Esophagus squamous epithelium (tissue), 5 donors: ENCODE data around the gene CDC42BPG. TPM values are rescaled to one million over a fixed set of nuclear protein-coding genes. Genes with fewer than 3 reads are reported as not detected.
A peak's percentile ranks its signal among the peaks of the same experiment; 100 is the strongest.

Source experiments
- DNase-seq: peaks from one replicate; lab custom pipeline; 2025; lab: John Stamatoyannopoulos, UW
- H3K27ac ChIP-seq, 4 donors: fragments of 200-600 bp; sonication (generic); one replicate each; pipeline ENCODE4 v1.5.1; 2016 to 2019; ENCODE audit warnings: mild to moderate bottlenecking in 1 of 4
- H3K27me3 ChIP-seq, 4 donors: fragments of 200-600 bp; sonication (generic); 1 replicate in 3 of 4; 2 replicates in 1 of 4; pipeline versions ENCODE4 v1.5.1 to v1.6.0; 2017 to 2021; ENCODE audit warnings: antibody characterized with exemption in 1 of 4
- H3K36me3 ChIP-seq, 3 donors: fragments of 200-600 bp; sonication (generic); one replicate each; pipeline ENCODE4 v1.5.1; 2016 to 2019
- H3K4me1 ChIP-seq, 3 donors: fragments of 200-600 bp; sonication (generic); one replicate each; pipeline ENCODE4 v1.5.1; 2017 to 2019
- H3K4me3 ChIP-seq, 4 donors: fragments of 200-600 bp; sonication (generic); 1 replicate in 3 of 4; 2 replicates in 1 of 4; pipeline ENCODE4 v1.5.1; 2016 to 2019; ENCODE audit warnings: mild to moderate bottlenecking in 2 of 4, moderate library complexity in 1 of 4
- H3K9me3 ChIP-seq, 3 donors: fragments of 200-600 bp; sonication (generic); one replicate each; pipeline ENCODE4 v1.5.1; 2016 to 2019
- CTCF ChIP-seq, 6 experiments: fragments of 450-650 bp in 4 of 6; fragments of 200-600 bp in 2 of 6; sonication (generic) in 2 of 6; IDR thresholded peaks; one replicate each; pipeline ENCODE4 v1.5.1; 2016 to 2019; ENCODE audit warnings: antibody characterized with exemption in 6 of 6, mild to moderate bottlenecking in 4 of 6, moderate library complexity in 4 of 6
- POLR2A ChIP-seq, 4 donors: fragments of 450-650 bp; IDR thresholded peaks; one replicate each; pipeline ENCODE4 v1.6.1; 2017; ENCODE audit warnings: antibody characterized with exemption in 4 of 4, mild to moderate bottlenecking in 4 of 4, moderate library complexity in 3 of 4
- WGBS, 2 donors: methylation state at CpG; one replicate each; pipeline ENCODE4 v1.1.5; 2018; 5-methylcytosine and 5-hydroxymethylcytosine counted together
- intact Hi-C: fragments of 100-400 bp; cut with DNase I; formaldehyde crosslinking; loops from one replicate; pipeline ENCODE4 v1.15.0; 2022
- total RNA-seq, 4 donors: library from RNA; depleted of rRNA; stranded (reverse); fragments of >200 nt; gene quantifications; one replicate each; pipeline ENCODE4 v1.1.0, GENCODE V29; 2016
- donor health status: DM: yes; HTN: yes; CAD: no.

Gene CDC42BPG
- total RNA-seq, 4 donors from 2014 or later, result 16.4 to 48.5 (median 25.0) TPM

GRCh38 chr11:64870176-64870892, 25.9 kb upstream of the CDC42BPG start:
- intact Hi-C loops, result no loop called here
- TF ChIP-seq POLR2A (IDR thresholded peaks at IDR 0.05), result no peak
- no peak for TF ChIP-seq CTCF (IDR thresholded peaks at IDR 0.05)
- peak overlapping the region in 2 of 4 donors; percentile 1 to 45 for H3K4me3 ChIP-seq
- no peaks in the 10 kb centered on the region for H3K27me3 ChIP-seq
- 59 to 92% methylated on average over 4 to 5 of the region's 19 CpGs for WGBS, 2 donors
- H3K4me1 ChIP-seq, result peaks cover 40 to 94% (median 67%) of the 10 kb centered on the region in 3 donors
- no peaks in the 10 kb centered on the region for H3K9me3 ChIP-seq
- H3K36me3 ChIP-seq, result peaks cover 0 to 43% (median 12%) of the 10 kb centered on the region in 3 donors
- DNase-seq, result no peak
- peak overlapping the region; percentile 63 to 92 (median 82) for H3K27ac ChIP-seq

- 26% methylated on average over 2 of the region's 9 CpGs; no CpG with 5 or more reads in 1 of the 2 donors for WGBS, 2 donors
- Histone ChIP-seq H3K4me1 (peaks cover 44 to 94% (median 70%) of the 10 kb centered on the region in 3 donors), H3K27ac (peak overlapping the region; percentile 63 to 92 (median 82)), H3K36me3 (peaks cover 0 to 41% (median 12%) of the 10 kb centered on the region in 3 donors), H3K27me3 (no peaks in the 10 kb centered on the region), H3K9me3 (no peaks in the 10 kb centered on the region), H3K4me3 (peak overlapping the region in 2 of 4 donors; percentile 1 to 45)
- intact Hi-C loops, result no loop called here
- DNase-seq, result no peak
- no peak for TF ChIP-seq POLR2A (IDR thresholded peaks at IDR 0.05)
- peak in 3 of 6 experiments; percentile 11 to 24 (median 20) for TF ChIP-seq CTCF (IDR thresholded peaks at IDR 0.05)
Measured at GRCh38 chr11:64869571-64870175, 25.2 kb upstream of the CDC42BPG start.

DNA sequence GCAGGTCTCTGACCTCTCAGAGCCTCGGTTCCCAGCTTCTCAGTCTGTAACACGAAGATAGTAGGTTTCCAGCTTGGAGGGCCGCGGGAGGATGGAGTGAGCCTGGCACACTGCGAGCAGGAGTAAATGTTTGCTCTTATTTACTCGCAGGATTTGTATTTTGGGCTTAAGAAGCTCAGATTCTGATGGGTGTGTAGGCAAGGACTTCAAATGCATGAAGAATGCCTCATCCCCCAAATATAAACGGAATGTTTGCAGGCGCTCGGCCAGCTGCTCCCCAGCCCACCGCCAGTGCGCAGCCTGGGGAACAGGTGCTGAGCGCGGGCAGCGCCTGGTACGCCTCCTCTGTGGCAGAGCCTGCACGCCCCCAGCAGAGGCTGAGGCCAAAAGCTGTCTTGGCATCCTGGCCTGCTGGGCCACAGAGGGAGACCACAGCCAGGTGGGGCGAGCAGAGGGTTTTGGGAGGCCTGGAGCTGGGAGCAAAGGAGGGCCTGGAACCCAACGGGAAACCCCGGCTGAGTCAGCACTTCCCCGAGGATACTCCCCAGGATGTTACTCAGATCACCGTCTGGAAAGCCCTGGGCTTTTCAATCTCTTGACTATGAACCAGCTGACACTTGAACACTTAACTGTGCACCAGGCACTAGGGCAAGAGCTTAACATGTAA, 24.6 kb upstream of the CDC42BPG start:
- Histone ChIP-seq H3K4me1 (peaks cover 51 to 96% (median 77%) of the 10 kb centered on the region in 3 donors), H3K27ac (peak overlapping the region; percentile 63 to 92 (median 82)), H3K27me3 (no peaks in the 10 kb centered on the region), H3K36me3 (peaks cover 0 to 34% (median 12%) of the 10 kb centered on the region in 3 donors), H3K4me3 (peak overlapping the region in 2 of 4 donors; percentile 1 to 45), H3K9me3 (no peaks in the 10 kb centered on the region)
- WGBS, 2 donors, result 20 to 35% methylated on average over 7 to 21 of the region's 21 CpGs
- TF ChIP-seq POLR2A (IDR thresholded peaks at IDR 0.05) (no peak), CTCF (IDR thresholded peaks at IDR 0.05) (no peak)
- intact Hi-C loops, result no loop called here
- no peak for DNase-seq

DNA sequence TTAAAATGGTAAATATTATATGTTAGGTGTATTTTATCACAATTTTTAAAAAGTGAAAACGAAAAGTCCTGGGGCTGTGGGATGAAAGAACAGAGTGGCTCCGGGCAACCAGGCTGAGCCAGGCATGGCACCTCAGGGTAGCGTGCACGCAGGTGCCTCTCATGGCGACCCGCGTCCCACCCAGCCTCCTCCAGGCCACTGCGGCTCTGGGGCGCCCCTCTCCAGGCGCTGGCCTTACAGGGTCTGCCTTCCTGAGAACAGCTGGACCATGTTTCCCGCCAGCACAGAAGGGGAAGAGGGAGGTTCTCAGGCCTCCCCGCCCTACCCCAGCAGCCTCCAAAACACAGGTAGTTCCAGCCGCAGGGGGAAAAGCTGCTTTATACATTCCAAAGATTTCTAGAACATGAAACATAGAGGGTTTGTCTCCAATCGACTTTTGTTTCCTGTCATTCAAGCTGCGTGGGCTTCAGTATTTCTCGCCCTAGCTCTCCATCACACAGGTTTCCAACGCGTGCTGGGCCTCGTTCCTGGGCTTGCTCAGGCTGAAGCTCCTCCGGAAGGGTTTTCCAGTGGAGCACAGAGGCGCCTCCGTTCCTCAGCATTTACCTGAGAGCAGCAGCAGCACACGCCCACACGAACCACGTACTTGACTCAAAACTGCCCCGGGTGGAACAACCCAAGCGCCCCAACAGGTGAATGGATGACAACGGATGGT, 23.5 kb upstream of the CDC42BPG start:
- DNase-seq, result no peak
- intact Hi-C loops, result no loop called here
- H3K9me3 ChIP-seq, result no peaks in the 10 kb centered on the region
- H3K4me3 ChIP-seq, result peak overlapping the region in 1 of 4 donors; percentile 45
- H3K4me1 ChIP-seq, result peaks cover 62 to 100% (median 87%) of the 10 kb centered on the region in 3 donors
- no peaks in the 10 kb centered on the region for H3K27me3 ChIP-seq
- no peak for TF ChIP-seq POLR2A (IDR thresholded peaks at IDR 0.05)
- no peak for TF ChIP-seq CTCF (IDR thresholded peaks at IDR 0.05)
- H3K36me3 ChIP-seq, result peaks cover 0 to 23% (median 5%) of the 10 kb centered on the region in 3 donors
- H3K27ac ChIP-seq, result peak overlapping the region; percentile 63 to 92 (median 82)
- 69% methylated on average over 9 to 14 of the region's 28 CpGs for WGBS, 2 donors
